Suprapubic skin (tissue), 4 donors: ENCODE results near the gene TUBB4B.

ENCODE experiments used
- EP300 ChIP-seq: sonication (generic); formaldehyde crosslinking; IDR thresholded peaks from one replicate; pipeline ENCODE4 v1.6.1; 2017; ENCODE audit warnings: antibody characterized with exemption
- POLR2A ChIP-seq, 2 donors: fragments of 450-650 bp; IDR thresholded peaks; one replicate each; pipeline ENCODE4 v1.6.1; 2017; ENCODE audit warnings: antibody characterized with exemption in 2 of 2, mild to moderate bottlenecking in 2 of 2, moderate library complexity in 2 of 2
- POLR2AphosphoS5 ChIP-seq, 3 donors: sonication (generic); formaldehyde crosslinking; IDR thresholded peaks; one replicate each; pipeline ENCODE4 v1.6.1; 2017; ENCODE audit warnings: antibody characterized with exemption in 3 of 3
- TF ChIP-seq, protein P1 (sequence below), 2 donors: fragments of 200-600 bp in 1 of 2; fragments of 450-650 bp in 1 of 2; sonication (generic) in 1 of 2; IDR thresholded peaks; one replicate each; pipeline ENCODE4 v1.5.1; 2016 to 2019; ENCODE audit warnings: antibody characterized with exemption in 2 of 2, mild to moderate bottlenecking in 1 of 2, moderate library complexity in 1 of 2

- no peak for TF ChIP-seq POLR2A (IDR thresholded peaks at IDR 0.05)
- no peak for TF ChIP-seq EP300
- TF ChIP-seq, protein P1, sequence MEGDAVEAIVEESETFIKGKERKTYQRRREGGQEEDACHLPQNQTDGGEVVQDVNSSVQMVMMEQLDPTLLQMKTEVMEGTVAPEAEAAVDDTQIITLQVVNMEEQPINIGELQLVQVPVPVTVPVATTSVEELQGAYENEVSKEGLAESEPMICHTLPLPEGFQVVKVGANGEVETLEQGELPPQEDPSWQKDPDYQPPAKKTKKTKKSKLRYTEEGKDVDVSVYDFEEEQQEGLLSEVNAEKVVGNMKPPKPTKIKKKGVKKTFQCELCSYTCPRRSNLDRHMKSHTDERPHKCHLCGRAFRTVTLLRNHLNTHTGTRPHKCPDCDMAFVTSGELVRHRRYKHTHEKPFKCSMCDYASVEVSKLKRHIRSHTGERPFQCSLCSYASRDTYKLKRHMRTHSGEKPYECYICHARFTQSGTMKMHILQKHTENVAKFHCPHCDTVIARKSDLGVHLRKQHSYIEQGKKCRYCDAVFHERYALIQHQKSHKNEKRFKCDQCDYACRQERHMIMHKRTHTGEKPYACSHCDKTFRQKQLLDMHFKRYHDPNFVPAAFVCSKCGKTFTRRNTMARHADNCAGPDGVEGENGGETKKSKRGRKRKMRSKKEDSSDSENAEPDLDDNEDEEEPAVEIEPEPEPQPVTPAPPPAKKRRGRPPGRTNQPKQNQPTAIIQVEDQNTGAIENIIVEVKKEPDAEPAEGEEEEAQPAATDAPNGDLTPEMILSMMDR (IDR thresholded peaks at IDR 0.05): no peak
- no peak for TF ChIP-seq POLR2AphosphoS5 (IDR thresholded peaks at IDR 0.05)
Observed at GRCh38 chr9:137234758-137235423, 6.2 kb upstream of the TUBB4B start.
